Epithelial cell of prostate (primary cell): Measurements from ENCODE around the gene GPR152.

Source experiments
- DNase-seq: peaks from one replicate; pipeline ENCODE4 v3.0.0-alpha.2; 2011; ENCODE audit warnings: low read depth, low spot score
- H3K27ac ChIP-seq: fragments of 450-650 bp; 2 replicates; pipeline ENCODE4 v1.5.1; 2017; ENCODE audit warnings: mild to moderate bottlenecking

The GPR152 gene

DNA sequence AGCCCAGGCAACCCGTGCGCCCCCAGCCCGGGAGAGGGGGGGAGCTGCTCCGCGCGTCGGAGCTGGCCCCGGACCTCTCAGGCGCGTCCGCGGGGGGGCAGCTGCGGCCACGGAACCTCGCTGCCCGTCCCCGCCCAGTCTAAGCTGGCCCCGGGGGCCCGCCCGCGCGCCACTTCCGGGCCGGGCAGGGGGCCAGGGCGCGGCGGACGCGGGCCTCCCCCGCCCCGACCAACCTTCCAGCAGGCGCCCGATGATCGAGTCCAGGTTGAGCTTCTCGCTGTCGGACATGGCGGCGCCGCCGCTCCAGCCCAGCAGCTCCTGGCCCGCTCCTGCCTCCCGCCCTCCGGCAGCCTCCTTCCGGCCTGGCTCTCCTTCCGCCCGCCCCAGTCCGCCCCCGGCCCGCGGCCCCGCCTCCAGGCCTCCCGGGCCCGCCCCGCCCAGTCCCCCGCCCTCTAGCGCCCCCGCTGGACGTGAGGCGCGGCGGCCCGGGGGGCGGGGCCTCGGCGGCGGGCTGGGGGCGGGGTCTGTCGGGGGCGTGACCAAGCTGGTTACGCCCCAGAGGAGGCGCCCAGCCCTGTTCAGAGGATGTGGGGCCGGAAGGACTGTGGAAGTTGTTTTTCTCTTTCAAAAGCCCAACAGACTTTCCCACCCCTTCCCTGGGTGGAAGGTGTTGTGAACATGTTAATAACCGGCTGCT, 50.9 kb downstream of the GPR152 start, which contains the start of gene PPP1CA:
Gene PPP1CA (minus strand): TSS at position 364 of the 697 bp plus-strand sequence. CDS start 76 bp downstream, at position 288.
- H3K27ac ChIP-seq = peak within 1 kb of the TSS; percentile 88
- DNase-seq = no peak
